Stimulated activated CD4-positive, alpha-beta T cell treated with anti-CD3 and anti-CD28 coated beads, Interleukin-12 subunit alpha, Interleukin-12 subunit beta, amount 100 ng/mL, for 48 hours (primary cell): ENCODE data around the gene GSPT1.
A peak's percentile ranks its signal among the peaks of the same experiment; 100 is the strongest.
"Not testable (repeated sequence)": the region's sequence is repeated elsewhere in the genome, so short reads cannot be mapped to it uniquely, and the experiment has no call there.

Experiments
- DNase-seq, 3 donors: peaks; one replicate each; pipeline ENCODE4 v3.0.0-alpha.2; 2020; ENCODE audit warnings: low read depth in 2 of 3, low spot score in 1 of 3

Gene GSPT1

GRCh38 chr16:11915644-11916523 is at the start of gene GSPT1:
GSPT1 (minus strand) TSS chr16:11915956; CDS start chr16:11915720, 236 bp downstream.
- peak; percentile 98 to 99 (median 99) for DNase-seq

- DNase-seq: no peak
Measured at GRCh38 chr16:11964761-11965551, 49.2 kb upstream of the GSPT1 start, which contains the start of gene TNFRSF17. TNFRSF17 (plus strand) TSS chr16:11965210; CDS start chr16:11965325, 115 bp downstream.

- DNase-seq: no peak
Measured at GRCh38 chr16:11963706-11964105, 48.0 kb upstream of the GSPT1 start.

- not testable (repeated sequence) for DNase-seq
Measured at GRCh38 chr16:11962978-11963377, 47.2 kb upstream of the GSPT1 start.

- DNase-seq: not testable (repeated sequence)
Measured at GRCh38 chr16:11962457-11962856, 46.7 kb upstream of the GSPT1 start.

GRCh38 chr16:11957591-11958395 is 42.0 kb upstream of the GSPT1 start:
- no peak for DNase-seq

- DNase-seq: no peak
Measured at GRCh38 chr16:11956558-11956957, 40.8 kb upstream of the GSPT1 start.

GRCh38 chr16:11955713-11956123 is 40.0 kb upstream of the GSPT1 start:
- DNase-seq: no peak

GRCh38 chr16:11953576-11953975 is 37.8 kb upstream of the GSPT1 start:
- DNase-seq: not testable (repeated sequence)

- DNase-seq: no peak
Measured at GRCh38 chr16:11950388-11950787, 34.6 kb upstream of the GSPT1 start.

GRCh38 chr16:11949527-11949926 is 33.8 kb upstream of the GSPT1 start:
- DNase-seq: peak in 1 of 3 donors; percentile 5

- DNase-seq: no peak
Measured at GRCh38 chr16:11948819-11949218, 33.1 kb upstream of the GSPT1 start.

- no peak for DNase-seq
Measured at GRCh38 chr16:11946433-11946832, 30.7 kb upstream of the GSPT1 start.

- DNase-seq: not testable (repeated sequence)
Measured at GRCh38 chr16:11941945-11942344, 26.2 kb upstream of the GSPT1 start, which contains the start of gene NPIPB2. NPIPB2 (minus strand) TSS chr16:11942045; CDS start chr16:11942045, 0 bp downstream.

GRCh38 chr16:11927350-11927749 is 11.6 kb upstream of the GSPT1 start:
- DNase-seq: not testable (repeated sequence)

GRCh38 chr16:11924046-11924445 is 8.3 kb upstream of the GSPT1 start:
- not testable (repeated sequence) for DNase-seq

GRCh38 chr16:11916524-11917285 is 949 bp upstream of the GSPT1 start:
- no peak for DNase-seq

GRCh38 chr16:11915114-11915643 is 577 bp downstream of the GSPT1 start:
- peak in 2 of 3 donors; percentile 12 to 16 for DNase-seq

GRCh38 chr16:11914210-11915113 is 1.3 kb downstream of the GSPT1 start:
- DNase-seq: peak in 2 of 3 donors; percentile 10 to 12
